Measurements from ENCODE around the gene KCNK18. TPM values are rescaled to one million over a fixed set of nuclear protein-coding genes. Genes with fewer than 3 reads are reported as not detected.

Gene KCNK18
- total and polyA plus RNA-seq, 10 of the 15 experiments (the other 5 are each of a cell fraction or from before 2014, with no cell fraction given) = not detected

GRCh38 chr10:117217196-117217761 lies 20.0 kb downstream of the KCNK18 start:
- Histone ChIP-seq H3K9me3 (replicated peaks; ENCODE audit: control insufficient read depth, insufficient read depth, low read length) (no peaks in the 10 kb centered on the region; the same call in 2 of the 3 replicates), H3K4me2 (ENCODE audit: control insufficient read depth, insufficient read depth) (peak overlapping the region; percentile 78), H3K4me1 (ENCODE audit: control insufficient read depth, insufficient read depth, low read length) (peaks cover 3% of the 10 kb centered on the region; the same call in 1 of the 2 replicates), H3K9ac (ENCODE audit: control insufficient read depth, insufficient read depth, low read length) (peak overlapping the region; percentile 18), H3K4me3 (peak overlapping the region; percentile 52), H4K20me1 (ENCODE audit: control insufficient read depth, insufficient read depth) (no peaks in the 10 kb centered on the region), H3K36me3 (ENCODE audit: control insufficient read depth in 2 of 2, insufficient read depth in 2 of 2, low read length in 1 of 2) (no peaks in the 10 kb centered on the region), H3K27me3 (replicated peaks in 1 of 2; ENCODE audit: control insufficient read depth in 2 of 2, insufficient read depth in 2 of 2, low read length in 1 of 2) (no peaks in the 10 kb centered on the region; a peak in 2 of 4 replicates), H2AFZ (ENCODE audit: control insufficient read depth, low read depth, low read length) (peak overlapping the region; percentile 89), H3K79me2 (ENCODE audit: control insufficient read depth, insufficient read depth, low read length) (no peaks in the 10 kb centered on the region), H3K27ac (ENCODE audit: control insufficient read depth, insufficient read depth) (no peak overlapping the region)
- 25% methylated on average over 22 of the region's 22 CpGs for WGBS (ENCODE audit: insufficient coverage, insufficient replicate concordance, low lambda C conversion rate, missing lambda C conversion rate)
- BruUV-seq (replicated peaks) = no TSS peak
- intact Hi-C loops (cut with micrococcal nuclease; ENCODE audit: unreplicated experiment) (loop anchor here (5.0 to 10.0 kb wide), 4 partner anchors 225 to 1025 kb away; no protein-coding TSS in a partner anchor), in situ Hi-C loops (cut with MboI) (no loop called here)
- TF ChIP-seq ZNF274 (IDR thresholded peaks at IDR 0.05; ENCODE audit: insufficient read depth, insufficient read length) = no peak
- TF ChIP-seq, protein P1, sequence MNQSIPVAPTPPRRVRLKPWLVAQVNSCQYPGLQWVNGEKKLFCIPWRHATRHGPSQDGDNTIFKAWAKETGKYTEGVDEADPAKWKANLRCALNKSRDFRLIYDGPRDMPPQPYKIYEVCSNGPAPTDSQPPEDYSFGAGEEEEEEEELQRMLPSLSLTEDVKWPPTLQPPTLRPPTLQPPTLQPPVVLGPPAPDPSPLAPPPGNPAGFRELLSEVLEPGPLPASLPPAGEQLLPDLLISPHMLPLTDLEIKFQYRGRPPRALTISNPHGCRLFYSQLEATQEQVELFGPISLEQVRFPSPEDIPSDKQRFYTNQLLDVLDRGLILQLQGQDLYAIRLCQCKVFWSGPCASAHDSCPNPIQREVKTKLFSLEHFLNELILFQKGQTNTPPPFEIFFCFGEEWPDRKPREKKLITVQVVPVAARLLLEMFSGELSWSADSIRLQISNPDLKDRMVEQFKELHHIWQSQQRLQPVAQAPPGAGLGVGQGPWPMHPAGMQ (IDR thresholded peaks at IDR 0.05; ENCODE audit: borderline replicate concordance) = no peak
- no peak for TF ChIP-seq ATF7 (IDR thresholded peaks at IDR 0.05; ENCODE audit: low read depth)
- ChIA-PET POLR2A (no interaction called here), SMC1A (ENCODE audit: uncharacterized antibody, unreplicated experiment) (interaction anchor here (0.7 to 4.9 kb wide), 22 partner anchors 67 to 1327 kb away, joined by 3 to 44 read pairs (median 4); no protein-coding TSS in a partner anchor), RAD21 (ENCODE audit: unreplicated experiment) (interaction anchor here (0.8 to 3.3 kb wide), 18 partner anchors 10 to 1042 kb away, joined by 3 to 38 read pairs (median 5); no protein-coding TSS in a partner anchor), CTCF (interaction anchor here (0.6 to 5.1 kb wide), 47 partner anchors 8 to 1041 kb away, joined by 3 to 136 read pairs (median 4); partner anchors contain the start of gene KCNK18)
- FAIRE-seq (no peak), DNase-seq (ENCODE audit: low read depth, low spot score) (no peak), ATAC-seq (peak; percentile 57)

GRCh38 chr10:117218654-117219053 lies 21.4 kb downstream of the KCNK18 start:
- DNase-seq (ENCODE audit: low read depth, low spot score) = no peak
- intact Hi-C loops (cut with micrococcal nuclease; ENCODE audit: unreplicated experiment) = loop anchor here (5.0 to 10.0 kb wide), 4 partner anchors 224 to 1024 kb away; no protein-coding TSS in a partner anchor
- RAD21 ChIA-PET (ENCODE audit: unreplicated experiment) = no interaction called here

More at GRCh38 chr10:117218654-117219053, 21.4 kb downstream of the KCNK18 start:
- POLR2A ChIA-PET = no interaction called here
- Histone ChIP-seq H3K4me1 (ENCODE audit: control insufficient read depth, insufficient read depth, low read length) (peaks cover 3% of the 10 kb centered on the region; the same call in 1 of the 2 replicates), H3K4me2 (ENCODE audit: control insufficient read depth, insufficient read depth) (no peak overlapping the region), H3K9me3 (replicated peaks; ENCODE audit: control insufficient read depth, insufficient read depth, low read length) (no peaks in the 10 kb centered on the region), H3K27ac (ENCODE audit: control insufficient read depth, insufficient read depth) (no peak overlapping the region), H3K27me3 (replicated peaks in 1 of 2; ENCODE audit: control insufficient read depth in 2 of 2, insufficient read depth in 2 of 2, low read length in 1 of 2) (no peaks in the 10 kb centered on the region; a peak in 2 of 4 replicates), H3K79me2 (ENCODE audit: control insufficient read depth, insufficient read depth, low read length) (no peaks in the 10 kb centered on the region), H3K4me3 (no peak overlapping the region), H4K20me1 (ENCODE audit: control insufficient read depth, insufficient read depth) (no peaks in the 10 kb centered on the region), H3K9ac (ENCODE audit: control insufficient read depth, insufficient read depth, low read length) (no peak overlapping the region), H3K36me3 (ENCODE audit: control insufficient read depth in 2 of 2, insufficient read depth in 2 of 2, low read length in 1 of 2) (no peaks in the 10 kb centered on the region), H2AFZ (ENCODE audit: control insufficient read depth, low read depth, low read length) (no peak overlapping the region)
- 37% methylated on average over 8 of the region's 8 CpGs for WGBS (ENCODE audit: insufficient coverage, insufficient replicate concordance, low lambda C conversion rate, missing lambda C conversion rate)
- CTCF ChIA-PET = interaction anchor here (0.7 to 5.1 kb wide), 8 partner anchors 11 to 1024 kb away, joined by 3 to 136 read pairs (median 25); no protein-coding TSS in a partner anchor
- no peak for ATAC-seq
- FAIRE-seq = no peak
- SMC1A ChIA-PET (ENCODE audit: uncharacterized antibody, unreplicated experiment) = interaction anchor here (0.8 to 4.9 kb wide), 5 partner anchors 33 to 259 kb away, joined by 3 to 44 read pairs (median 3); no protein-coding TSS in a partner anchor
- in situ Hi-C loops (cut with MboI) = no loop called here
- 0 out of 2 replicates have a peak, but pooled peaks have one; percentile 20 for TF ChIP-seq NFYB (IDR thresholded peaks at IDR 0.05; ENCODE audit: insufficient read depth, low read depth, low read length)
- peak; percentile 51 for TF ChIP-seq PKNOX1 (IDR thresholded peaks at IDR 0.05)
- TF ChIP-seq ZBTB11 (CRISPR knock-in tag; IDR thresholded peaks at IDR 0.05) = no peak
- no TSS peak for BruUV-seq (replicated peaks)

All from GM12878 (cell line).